HL-60/S4 treated with retinoic acid at 250 ng/mL for 4 days and 3 days (cell line): ENCODE measurements around the gene CYCS.
"Not testable (repeated sequence)": the region's sequence is repeated elsewhere in the genome, so short reads cannot be mapped to it uniquely, and the experiment has no call there.

ENCODE experiments used
- in situ Hi-C: fragments of 300-500 bp; cut with MboI; formaldehyde crosslinking; loops from 2 replicates; pipeline ENCODE4 v1.7.0; 2022; ENCODE audit warnings: low sequenced_read_pairs

The CYCS gene

GRCh38 chr7:25119102-25119501, 6.0 kb downstream of the CYCS start:
- in situ Hi-C loops, result no loop called here

- in situ Hi-C loops, result no loop called here
Observed at GRCh38 chr7:25118048-25118753, 6.9 kb downstream of the CYCS start.

GRCh38 chr7:25117226-25118047, 7.6 kb downstream of the CYCS start:
- in situ Hi-C loops, result no loop called here

- in situ Hi-C loops, result no loop called here
Observed at GRCh38 chr7:25116621-25117020, 8.4 kb downstream of the CYCS start.

GRCh38 chr7:25110514-25110913, 14.5 kb downstream of the CYCS start:
- in situ Hi-C loops, result not testable (repeated sequence)

GRCh38 chr7:25109276-25109675, 15.8 kb downstream of the CYCS start:
- in situ Hi-C loops, result no loop called here

- in situ Hi-C loops, result no loop called here
Observed at GRCh38 chr7:25105911-25106310, 19.1 kb downstream of the CYCS start.

- in situ Hi-C loops, result no loop called here
Observed at GRCh38 chr7:25103773-25104172, 21.3 kb downstream of the CYCS start.

GRCh38 chr7:25101817-25102216, 23.2 kb downstream of the CYCS start:
- in situ Hi-C loops, result no loop called here

- in situ Hi-C loops, result no loop called here
Observed at GRCh38 chr7:25098096-25099046, 26.7 kb downstream of the CYCS start.

- in situ Hi-C loops, result no loop called here
Observed at GRCh38 chr7:25095516-25096345, 29.3 kb downstream of the CYCS start.

GRCh38 chr7:25093268-25093826, 31.7 kb downstream of the CYCS start:
- in situ Hi-C loops, result no loop called here

GRCh38 chr7:25091779-25092178, 33.3 kb downstream of the CYCS start:
- in situ Hi-C loops, result no loop called here

GRCh38 chr7:25091176-25091575, 33.9 kb downstream of the CYCS start:
- in situ Hi-C loops, result no loop called here

GRCh38 chr7:25090374-25090773, 34.7 kb downstream of the CYCS start:
- in situ Hi-C loops, result no loop called here

- in situ Hi-C loops, result loop anchor here (10.0 kb wide), 1 partner anchor 263 kb away; no protein-coding TSS in a partner anchor
Observed at GRCh38 chr7:25087855-25088254, 37.2 kb downstream of the CYCS start.

GRCh38 chr7:25084821-25085220, 40.2 kb downstream of the CYCS start:
- in situ Hi-C loops, result loop anchor here (10.0 kb wide), 1 partner anchor 260 kb away; no protein-coding TSS in a partner anchor

GRCh38 chr7:25083201-25083600, 41.9 kb downstream of the CYCS start:
- in situ Hi-C loops, result loop anchor here (10.0 kb wide), 1 partner anchor 258 kb away; no protein-coding TSS in a partner anchor

GRCh38 chr7:25082041-25082440, 43.0 kb downstream of the CYCS start:
- in situ Hi-C loops, result loop anchor here (10.0 kb wide), 1 partner anchor 257 kb away; no protein-coding TSS in a partner anchor

GRCh38 chr7:25077096-25077495, 48.0 kb downstream of the CYCS start:
- in situ Hi-C loops, result loop anchor here (10.0 kb wide), 1 partner anchor 272 kb away; no protein-coding TSS in a partner anchor
